HepG2 (cell line): Measurements from ENCODE around the gene SLBP. TPM values are rescaled to one million over a fixed set of nuclear protein-coding genes. Genes with fewer than 3 reads are reported as not detected.

Experiments used
- AHR ChIP-seq: IDR thresholded peaks from 2 replicates; pipeline ENCODE4 v1.6.1; 2018; ENCODE audit warnings: missing genetic modification reagents, missing compliant biosample characterization
- MXD1 ChIP-seq: sonication (generic); formaldehyde crosslinking; IDR thresholded peaks from 2 replicates; pipeline ENCODE4 v1.4.0; 2020; ENCODE audit warnings: mild to moderate bottlenecking, missing genetic modification reagents
- NFE2 ChIP-seq: sonication (generic); formaldehyde crosslinking; IDR thresholded peaks from 2 replicates; pipeline ENCODE4 v1.4.0; 2020; ENCODE audit warnings: missing genetic modification reagents
- NR2F6 ChIP-seq, 2 experiments: IDR thresholded peaks; 2 replicates each; pipeline ENCODE4 v1.6.1; 2016; ENCODE audit warnings: antibody characterized with exemption in 1 of 2, mild to moderate bottlenecking in 1 of 2
- RARG ChIP-seq: sonication (generic); formaldehyde crosslinking; IDR thresholded peaks from 2 replicates; pipeline ENCODE4 v1.4.0; 2020; ENCODE audit warnings: low read depth, mild to moderate bottlenecking, missing genetic modification reagents
- SP4 ChIP-seq: sonication (generic); formaldehyde crosslinking; IDR thresholded peaks from 2 replicates; pipeline ENCODE4 v1.8.1; 2023; ENCODE audit warnings: mild to moderate bottlenecking, missing genetic modification reagents
- TCF7L2 ChIP-seq: IDR thresholded peaks from 2 replicates; pipeline ENCODE4 v1.6.1; 2011; ENCODE audit warnings: mild to moderate bottlenecking, low read depth, low read length, moderate library complexity
- ZBTB10 ChIP-seq: sonication (generic); formaldehyde crosslinking; IDR thresholded peaks from 2 replicates; pipeline ENCODE4 v1.4.0; 2020; ENCODE audit warnings: missing genetic modification reagents, borderline replicate concordance
- ZMAT3 ChIP-seq: sonication (generic); formaldehyde crosslinking; conservative IDR thresholded peaks from 2 replicates; pipeline ENCODE4 v1.7.0; 2021; ENCODE audit warnings: missing genetic modification reagents
- ZNF354B ChIP-seq: sonication (generic); formaldehyde crosslinking; IDR thresholded peaks from 2 replicates; pipeline ENCODE4 v1.8.0; 2022; ENCODE audit warnings: mild to moderate bottlenecking, missing genetic modification reagents
- polyA plus RNA-seq, 8 experiments: library from polyadenylated mRNA; depleted of rRNA in 3 of 8; stranded (reverse) in 7 of 8; unstranded in 1 of 8; fragments of >200 nt; fragmentation: Illumina TruSeq in 4 of 8; extraction: Trizol in 4 of 8; gene quantifications; 2 replicates each; pipeline versions ENCODE4 v1.2.1 to v1.2.3, GENCODE V29; 2011 to 2016; ENCODE audit warnings: low read depth in 4 of 8, missing spikeins in 1 of 8, mixed read lengths in 1 of 8; ENCODE audit not compliant: insufficient read depth in 1 of 8
- total RNA-seq, 5 experiments: library from RNA; depleted of rRNA; stranded (reverse); fragments of >200 nt; fragmentation: Illumina TruSeq; extraction: Trizol; gene quantifications; 2 replicates each; pipeline ENCODE4 v1.2.3, GENCODE V29; 2016; ENCODE audit warnings: low read depth in 1 of 5
- TF ChIP-seq, protein P1 (sequence below): sonication (generic); formaldehyde crosslinking; IDR thresholded peaks from 2 replicates; pipeline ENCODE4 v1.5.1; 2020; ENCODE audit warnings: mild to moderate bottlenecking, missing genetic modification reagents
- TF ChIP-seq, protein P2 (sequence below): sonication (generic); IDR thresholded peaks from 2 replicates; pipeline ENCODE4 v1.6.1; 2016; ENCODE audit warnings: low read depth, borderline replicate concordance
- TF ChIP-seq, protein P3 (sequence below): sonication (generic); formaldehyde crosslinking; IDR thresholded peaks from 2 replicates; pipeline ENCODE4 v1.4.0; 2020; ENCODE audit warnings: missing genetic modification reagents
- TF ChIP-seq, protein P4 (sequence below): sonication (generic); formaldehyde crosslinking; IDR thresholded peaks from 2 replicates; pipeline ENCODE4 v1.5.0; 2020; ENCODE audit warnings: mild to moderate bottlenecking, missing genetic modification reagents

SLBP gene
- total and polyA plus RNA-seq, 2 of the 13 experiments (the other 11 are each of a cell fraction or from before 2014, with no cell fraction given): 43.9 to 104 TPM

GRCh38 chr4:1746265-1746691 is 34.2 kb upstream of the SLBP start (continued):
- 0 out of 2 replicates have a peak, but pooled peaks have one; percentile 20 for TF ChIP-seq ZMAT3 (CRISPR knock-in tag)
- TF ChIP-seq SP4 (CRISPR knock-in tag): peak; percentile 68; the same call in 1 of the 2 replicates
- no peak for TF ChIP-seq NR2F6 (IDR thresholded peaks at IDR 0.05)
- TF ChIP-seq NR2F6 (CRISPR knock-in tag; IDR thresholded peaks at IDR 0.05): peak; percentile 67
- TF ChIP-seq, protein P1, sequence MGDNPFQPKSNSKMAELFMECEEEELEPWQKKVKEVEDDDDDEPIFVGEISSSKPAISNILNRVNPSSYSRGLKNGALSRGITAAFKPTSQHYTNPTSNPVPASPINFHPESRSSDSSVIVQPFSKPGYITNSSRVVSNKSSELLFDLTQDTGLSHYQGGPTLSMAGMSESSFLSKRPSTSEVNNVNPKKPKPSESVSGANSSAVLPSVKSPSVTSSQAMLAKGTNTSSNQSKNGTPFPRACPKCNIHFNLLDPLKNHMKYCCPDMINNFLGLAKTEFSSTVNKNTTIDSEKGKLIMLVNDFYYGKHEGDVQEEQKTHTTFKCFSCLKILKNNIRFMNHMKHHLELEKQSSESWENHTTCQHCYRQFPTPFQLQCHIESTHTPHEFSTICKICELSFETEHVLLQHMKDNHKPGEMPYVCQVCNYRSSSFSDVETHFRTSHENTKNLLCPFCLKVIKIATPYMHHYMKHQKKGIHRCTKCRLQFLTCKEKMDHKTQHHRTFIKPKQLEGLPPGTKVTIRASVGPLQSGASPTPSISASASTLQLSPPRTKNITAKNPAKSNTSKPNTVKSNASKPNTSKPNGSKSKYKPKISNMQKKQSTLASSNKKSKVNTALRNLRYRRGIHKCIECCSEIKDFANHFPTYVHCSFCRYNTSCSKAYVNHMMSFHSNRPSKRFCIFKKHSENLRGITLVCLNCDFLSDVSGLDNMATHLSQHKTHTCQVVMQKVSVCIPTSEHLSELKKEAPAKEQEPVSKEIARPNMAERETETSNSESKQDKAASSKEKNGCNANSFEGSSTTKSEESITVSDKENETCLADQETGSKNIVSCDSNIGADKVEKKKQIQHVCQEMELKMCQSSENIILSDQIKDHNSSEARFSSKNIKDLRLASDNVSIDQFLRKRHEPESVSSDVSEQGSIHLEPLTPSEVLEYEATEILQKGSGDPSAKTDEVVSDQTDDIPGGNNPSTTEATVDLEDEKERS (CRISPR knock-in tag): no peak
- no peak for TF ChIP-seq NFE2 (CRISPR knock-in tag)
- TF ChIP-seq, protein P2, sequence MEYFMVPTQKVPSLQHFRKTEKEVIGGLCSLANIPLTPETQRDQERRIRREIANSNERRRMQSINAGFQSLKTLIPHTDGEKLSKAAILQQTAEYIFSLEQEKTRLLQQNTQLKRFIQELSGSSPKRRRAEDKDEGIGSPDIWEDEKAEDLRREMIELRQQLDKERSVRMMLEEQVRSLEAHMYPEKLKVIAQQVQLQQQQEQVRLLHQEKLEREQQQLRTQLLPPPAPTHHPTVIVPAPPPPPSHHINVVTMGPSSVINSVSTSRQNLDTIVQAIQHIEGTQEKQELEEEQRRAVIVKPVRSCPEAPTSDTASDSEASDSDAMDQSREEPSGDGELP: peak; percentile 81; the same call in 1 of the 2 replicates
- TF ChIP-seq TCF7L2: no peak
- TF ChIP-seq MXD1 (CRISPR knock-in tag): peak; percentile 26; the same call in 1 of the 2 replicates
- 0 out of 2 replicates have a peak, but pooled peaks have one; percentile 48 for TF ChIP-seq ZBTB10 (CRISPR knock-in tag)
- TF ChIP-seq, protein P3, sequence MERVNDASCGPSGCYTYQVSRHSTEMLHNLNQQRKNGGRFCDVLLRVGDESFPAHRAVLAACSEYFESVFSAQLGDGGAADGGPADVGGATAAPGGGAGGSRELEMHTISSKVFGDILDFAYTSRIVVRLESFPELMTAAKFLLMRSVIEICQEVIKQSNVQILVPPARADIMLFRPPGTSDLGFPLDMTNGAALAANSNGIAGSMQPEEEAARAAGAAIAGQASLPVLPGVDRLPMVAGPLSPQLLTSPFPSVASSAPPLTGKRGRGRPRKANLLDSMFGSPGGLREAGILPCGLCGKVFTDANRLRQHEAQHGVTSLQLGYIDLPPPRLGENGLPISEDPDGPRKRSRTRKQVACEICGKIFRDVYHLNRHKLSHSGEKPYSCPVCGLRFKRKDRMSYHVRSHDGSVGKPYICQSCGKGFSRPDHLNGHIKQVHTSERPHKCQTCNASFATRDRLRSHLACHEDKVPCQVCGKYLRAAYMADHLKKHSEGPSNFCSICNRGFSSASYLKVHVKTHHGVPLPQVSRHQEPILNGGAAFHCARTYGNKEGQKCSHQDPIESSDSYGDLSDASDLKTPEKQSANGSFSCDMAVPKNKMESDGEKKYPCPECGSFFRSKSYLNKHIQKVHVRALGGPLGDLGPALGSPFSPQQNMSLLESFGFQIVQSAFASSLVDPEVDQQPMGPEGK (CRISPR knock-in tag): peak; percentile 90
- TF ChIP-seq ZNF354B: 0 out of 2 replicates have a peak, but pooled peaks have one; percentile 25
- 0 out of 2 replicates have a peak, but pooled peaks have one; percentile 4 for TF ChIP-seq AHR (CRISPR knock-in tag)
- TF ChIP-seq RARG (CRISPR knock-in tag): no peak
- TF ChIP-seq, protein P4, sequence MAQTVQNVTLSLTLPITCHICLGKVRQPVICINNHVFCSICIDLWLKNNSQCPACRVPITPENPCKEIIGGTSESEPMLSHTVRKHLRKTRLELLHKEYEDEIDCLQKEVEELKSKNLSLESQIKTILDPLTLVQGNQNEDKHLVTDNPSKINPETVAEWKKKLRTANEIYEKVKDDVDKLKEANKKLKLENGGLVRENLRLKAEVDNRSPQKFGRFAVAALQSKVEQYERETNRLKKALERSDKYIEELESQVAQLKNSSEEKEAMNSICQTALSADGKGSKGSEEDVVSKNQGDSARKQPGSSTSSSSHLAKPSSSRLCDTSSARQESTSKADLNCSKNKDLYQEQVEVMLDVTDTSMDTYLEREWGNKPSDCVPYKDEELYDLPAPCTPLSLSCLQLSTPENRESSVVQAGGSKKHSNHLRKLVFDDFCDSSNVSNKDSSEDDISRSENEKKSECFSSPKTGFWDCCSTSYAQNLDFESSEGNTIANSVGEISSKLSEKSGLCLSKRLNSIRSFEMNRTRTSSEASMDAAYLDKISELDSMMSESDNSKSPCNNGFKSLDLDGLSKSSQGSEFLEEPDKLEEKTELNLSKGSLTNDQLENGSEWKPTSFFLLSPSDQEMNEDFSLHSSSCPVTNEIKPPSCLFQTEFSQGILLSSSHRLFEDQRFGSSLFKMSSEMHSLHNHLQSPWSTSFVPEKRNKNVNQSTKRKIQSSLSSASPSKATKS (CRISPR knock-in tag): no peak
